ENCODE measurements around the gene WNT11. TPM values are rescaled to one million over a fixed set of nuclear protein-coding genes. Genes with fewer than 3 reads are reported as not detected.
A peak's percentile ranks its signal among the peaks of the same experiment; 100 is the strongest.

Gene WNT11
- total and polyA plus RNA-seq, 12 donors = 5.1 to 12.0 (median 7.7) TPM

GRCh38 chr11:76157891-76158290, 48.4 kb downstream of the WNT11 start:
- H3K27me3 ChIP-seq = no peaks in the 10 kb centered on the region
- 66 to 71% methylated on average over 7 of the region's 7 CpGs for WGBS, 2 donors
- H3K4me1 ChIP-seq = peaks cover 2 to 29% (median 19%) of the 10 kb centered on the region in 9 donors
- DNase-seq (no peak), ATAC-seq (no peak)
- intact Hi-C loops (cut with DNase I) = loop anchor here in 3 of 10 donors (10.0 kb wide), 2 partner anchors 353 to 433 kb away; no protein-coding TSS in a partner anchor
- H3K9me3 ChIP-seq = no peaks in the 10 kb centered on the region
- no peak for TF ChIP-seq CTCF (IDR thresholded peaks at IDR 0.05)
- no peak overlapping the region for H3K4me3 ChIP-seq
- H3K27ac ChIP-seq = no peak overlapping the region
- H3K36me3 ChIP-seq = no peaks in the 10 kb centered on the region

- Histone ChIP-seq H3K4me1 (peaks cover 9 to 31% (median 23%) of the 10 kb centered on the region in 9 donors), H3K27me3 (no peaks in the 10 kb centered on the region), H3K36me3 (no peaks in the 10 kb centered on the region), H3K27ac (no peak overlapping the region), H3K4me3 (no peak overlapping the region), H3K9me3 (no peaks in the 10 kb centered on the region)
- no peak for DNase-seq
- TF ChIP-seq CTCF (IDR thresholded peaks at IDR 0.05) = no peak
- ATAC-seq = no peak
- 71 to 80% methylated on average over 12 of the region's 12 CpGs for WGBS, 2 donors
- intact Hi-C loops (cut with DNase I) = loop anchor here in 3 of 10 donors (10.0 kb wide), 2 partner anchors 352 to 432 kb away; no protein-coding TSS in a partner anchor
Observed at GRCh38 chr11:76156971-76157427, 49.3 kb downstream of the WNT11 start.

DNA sequence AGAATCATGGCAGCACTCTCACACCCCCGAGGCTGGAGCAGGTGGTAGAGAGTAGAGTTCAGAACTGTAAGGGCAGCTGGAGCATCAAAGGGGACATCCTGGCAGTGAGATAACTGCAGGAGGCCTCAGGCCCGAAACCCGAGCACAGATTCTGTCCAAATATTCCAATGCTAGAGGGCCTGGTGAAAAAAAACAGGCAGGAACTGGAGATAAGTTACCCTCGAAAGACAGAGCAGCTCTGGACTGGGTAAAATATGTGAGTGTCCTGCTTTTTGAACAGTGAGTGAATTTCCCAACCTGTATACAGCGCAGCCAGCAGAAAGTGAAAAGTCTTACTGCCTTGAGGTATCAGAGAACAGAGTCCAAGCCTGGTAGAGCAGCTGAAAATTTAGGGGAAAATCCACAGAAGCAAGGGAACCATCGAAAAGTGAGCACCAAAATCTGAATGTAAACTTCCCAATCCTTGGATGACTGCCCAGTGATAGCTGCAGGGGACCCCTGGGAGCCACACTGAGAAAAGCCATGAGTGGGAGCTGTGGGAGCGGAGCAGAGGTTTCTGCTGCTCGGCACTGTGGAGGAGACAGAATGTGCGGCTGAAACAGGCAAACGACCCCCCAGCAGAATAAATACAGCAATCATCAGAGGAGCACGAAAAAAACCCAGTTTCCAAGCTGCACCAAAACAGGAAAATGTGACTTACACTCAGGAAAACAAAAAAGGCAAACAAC, 50.6 kb downstream of the WNT11 start:
- intact Hi-C loops (cut with DNase I) = loop anchor here in 3 of 10 donors (10.0 kb wide), 2 partner anchors 351 to 431 kb away; no protein-coding TSS in a partner anchor
- peaks cover 0 to 21% (median 14%) of the 10 kb centered on the region in 9 donors for H3K4me1 ChIP-seq
- H3K4me3 ChIP-seq = no peak overlapping the region
- no peaks in the 10 kb centered on the region for H3K36me3 ChIP-seq
- no peak for DNase-seq
- no peak overlapping the region for H3K27ac ChIP-seq
- no peak for ATAC-seq
- WGBS, 2 donors = 77 to 78% methylated on average over 11 of the region's 11 CpGs
- TF ChIP-seq CTCF (IDR thresholded peaks at IDR 0.05) = no peak
- no peaks in the 10 kb centered on the region for H3K27me3 ChIP-seq
- no peaks in the 10 kb centered on the region for H3K9me3 ChIP-seq

DNA sequence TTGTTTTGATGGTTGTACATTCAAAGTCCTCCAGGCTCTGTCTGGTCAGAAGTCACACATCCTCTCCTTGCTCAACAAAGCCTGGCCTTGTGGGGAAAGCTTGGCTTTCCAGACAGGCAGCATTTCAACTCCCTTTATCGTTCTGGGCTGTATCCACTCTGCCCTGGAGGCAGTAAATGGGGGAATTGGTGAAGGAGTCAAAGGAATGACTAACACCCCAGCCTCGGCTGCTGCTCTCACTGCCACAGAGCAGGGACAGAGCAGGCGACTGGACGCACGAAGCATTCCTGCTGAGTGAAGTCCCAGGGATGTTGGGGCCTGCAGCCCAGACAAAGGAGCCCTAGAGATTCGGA, 52.8 kb downstream of the WNT11 start:
- Histone ChIP-seq H3K4me1 (peaks cover 0 to 21% (median 14%) of the 10 kb centered on the region in 9 donors), H3K9me3 (no peaks in the 10 kb centered on the region), H3K4me3 (no peak overlapping the region), H3K36me3 (no peaks in the 10 kb centered on the region), H3K27ac (no peak overlapping the region), H3K27me3 (no peaks in the 10 kb centered on the region)
- peak in 1 of 8 donors; percentile 28 for ATAC-seq
- WGBS, 2 donors = 76 to 89% methylated on average over 6 of the region's 6 CpGs
- no peak for DNase-seq
- no peak for TF ChIP-seq CTCF (IDR thresholded peaks at IDR 0.05)
- intact Hi-C loops (cut with DNase I) = loop anchor here (2.0 to 10.0 kb wide), 7 partner anchors 164 to 429 kb away; no protein-coding TSS in a partner anchor
